ENCODE measurements around the gene TEKTIP1. TPM values are rescaled to one million over a fixed set of nuclear protein-coding genes. Genes with fewer than 3 reads are reported as not detected.
"Not testable (repeated sequence)": the region's sequence is repeated elsewhere in the genome, so short reads cannot be mapped to it uniquely, and the experiment has no call there.

TEKTIP1 gene
- total and polyA plus RNA-seq, 7 donors, result 0.44 to 1.0 TPM; not detected in 5

DNA sequence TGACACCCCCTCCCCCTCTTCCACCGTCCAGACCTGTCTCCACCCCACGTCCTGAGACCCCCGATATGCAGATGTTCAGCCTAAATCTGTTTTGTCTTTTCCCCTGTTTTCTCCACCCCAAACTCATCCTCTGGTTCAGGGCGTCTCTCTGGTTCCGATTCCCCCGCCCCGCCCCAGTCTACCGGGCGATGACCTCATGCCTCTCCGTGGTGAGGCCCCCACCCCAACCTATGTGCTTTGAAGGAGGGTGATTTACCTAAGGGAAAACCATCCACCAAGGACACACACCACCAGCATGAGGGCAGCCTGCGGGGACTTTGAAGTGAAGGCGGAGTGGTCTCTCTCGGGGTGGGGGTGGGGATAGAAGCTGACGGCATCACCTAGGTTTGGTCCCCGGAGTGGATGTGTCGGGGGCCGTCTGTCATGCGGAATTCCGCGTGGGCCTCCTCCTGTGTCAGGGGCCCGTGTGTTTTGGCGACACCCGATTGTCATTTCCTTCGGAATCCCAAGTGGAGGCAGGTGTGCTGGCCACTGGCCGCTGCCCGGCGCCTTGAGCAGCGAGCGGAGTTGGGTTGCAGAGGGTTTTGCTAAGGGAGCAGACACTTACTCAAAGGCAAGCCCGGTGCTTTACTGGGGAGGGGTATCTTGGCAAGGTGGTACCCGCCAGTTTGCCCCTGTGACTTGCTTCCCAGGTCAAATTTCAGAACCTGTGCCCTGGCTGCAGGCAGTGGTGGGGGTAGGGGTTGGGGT is 31.4 kb upstream of the TEKTIP1 start:
- Histone ChIP-seq H3K9me3 (no peaks in the 10 kb centered on the region), H3K27me3 (ENCODE audit: insufficient read depth in 3 of 3, low read length in 2 of 3) (no peaks in the 10 kb centered on the region), H3K27ac (peak overlapping the region; percentile 41), H3K36me3 (ENCODE audit: insufficient read depth in 1 of 2, low read depth in 1 of 2) (peaks cover 0 to 17% of the 10 kb centered on the region in 2 donors), H3K4me3 (peak overlapping the region; percentile 95), H3K4me1 (peaks cover 13% of the 10 kb centered on the region)
- DNase-seq (no peak), ATAC-seq (no peak)
- TF ChIP-seq, protein P1, sequence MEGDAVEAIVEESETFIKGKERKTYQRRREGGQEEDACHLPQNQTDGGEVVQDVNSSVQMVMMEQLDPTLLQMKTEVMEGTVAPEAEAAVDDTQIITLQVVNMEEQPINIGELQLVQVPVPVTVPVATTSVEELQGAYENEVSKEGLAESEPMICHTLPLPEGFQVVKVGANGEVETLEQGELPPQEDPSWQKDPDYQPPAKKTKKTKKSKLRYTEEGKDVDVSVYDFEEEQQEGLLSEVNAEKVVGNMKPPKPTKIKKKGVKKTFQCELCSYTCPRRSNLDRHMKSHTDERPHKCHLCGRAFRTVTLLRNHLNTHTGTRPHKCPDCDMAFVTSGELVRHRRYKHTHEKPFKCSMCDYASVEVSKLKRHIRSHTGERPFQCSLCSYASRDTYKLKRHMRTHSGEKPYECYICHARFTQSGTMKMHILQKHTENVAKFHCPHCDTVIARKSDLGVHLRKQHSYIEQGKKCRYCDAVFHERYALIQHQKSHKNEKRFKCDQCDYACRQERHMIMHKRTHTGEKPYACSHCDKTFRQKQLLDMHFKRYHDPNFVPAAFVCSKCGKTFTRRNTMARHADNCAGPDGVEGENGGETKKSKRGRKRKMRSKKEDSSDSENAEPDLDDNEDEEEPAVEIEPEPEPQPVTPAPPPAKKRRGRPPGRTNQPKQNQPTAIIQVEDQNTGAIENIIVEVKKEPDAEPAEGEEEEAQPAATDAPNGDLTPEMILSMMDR (IDR thresholded peaks at IDR 0.05), result no peak
- intact Hi-C loops (cut with DNase I), result no loop called here
- 23 to 34% (median 28%) methylated on average over 31 of the region's 31 CpGs for WGBS, 3 donors

DNA sequence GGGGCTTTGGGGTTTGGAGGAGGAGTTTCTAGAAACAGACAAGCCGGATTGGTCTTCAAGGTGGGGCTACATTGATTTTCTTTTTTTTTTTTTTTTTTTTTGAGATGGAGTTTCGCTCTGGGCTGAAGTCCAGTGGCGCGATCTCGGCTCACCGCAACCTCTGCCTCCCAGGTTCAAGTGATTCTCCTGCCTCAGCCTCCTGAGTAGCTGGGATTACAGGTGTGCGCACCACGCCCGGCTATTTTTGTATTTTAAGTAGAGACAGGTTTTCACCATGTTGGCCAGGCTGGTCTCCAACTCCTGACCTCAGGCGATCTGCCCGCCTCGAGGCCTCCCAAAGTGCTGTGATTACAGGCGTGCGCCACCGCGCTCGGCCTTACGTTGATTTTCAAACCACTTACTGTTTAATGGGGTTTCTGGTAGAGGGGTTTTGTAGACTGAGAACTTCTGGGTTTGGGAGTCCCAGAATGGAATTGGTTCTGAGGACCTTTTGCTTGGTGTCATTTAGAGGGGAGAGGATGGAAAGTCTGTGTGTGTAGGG is 30.8 kb upstream of the TEKTIP1 start:
- H3K27me3 ChIP-seq (ENCODE audit: insufficient read depth in 3 of 3, low read length in 2 of 3); intact Hi-C loops (cut with DNase I); H3K27ac ChIP-seq; ATAC-seq; DNase-seq; H3K4me3 ChIP-seq; H3K9me3 ChIP-seq: not testable (repeated sequence)
- peaks cover 0 to 17% of the 10 kb centered on the region in 2 donors for H3K36me3 ChIP-seq (ENCODE audit: insufficient read depth in 1 of 2, low read depth in 1 of 2)
- 93 to 96% (median 94%) methylated on average over 17 to 18 of the region's 18 CpGs for WGBS, 3 donors
- H3K4me1 ChIP-seq, result peaks cover 19% of the 10 kb centered on the region

DNA sequence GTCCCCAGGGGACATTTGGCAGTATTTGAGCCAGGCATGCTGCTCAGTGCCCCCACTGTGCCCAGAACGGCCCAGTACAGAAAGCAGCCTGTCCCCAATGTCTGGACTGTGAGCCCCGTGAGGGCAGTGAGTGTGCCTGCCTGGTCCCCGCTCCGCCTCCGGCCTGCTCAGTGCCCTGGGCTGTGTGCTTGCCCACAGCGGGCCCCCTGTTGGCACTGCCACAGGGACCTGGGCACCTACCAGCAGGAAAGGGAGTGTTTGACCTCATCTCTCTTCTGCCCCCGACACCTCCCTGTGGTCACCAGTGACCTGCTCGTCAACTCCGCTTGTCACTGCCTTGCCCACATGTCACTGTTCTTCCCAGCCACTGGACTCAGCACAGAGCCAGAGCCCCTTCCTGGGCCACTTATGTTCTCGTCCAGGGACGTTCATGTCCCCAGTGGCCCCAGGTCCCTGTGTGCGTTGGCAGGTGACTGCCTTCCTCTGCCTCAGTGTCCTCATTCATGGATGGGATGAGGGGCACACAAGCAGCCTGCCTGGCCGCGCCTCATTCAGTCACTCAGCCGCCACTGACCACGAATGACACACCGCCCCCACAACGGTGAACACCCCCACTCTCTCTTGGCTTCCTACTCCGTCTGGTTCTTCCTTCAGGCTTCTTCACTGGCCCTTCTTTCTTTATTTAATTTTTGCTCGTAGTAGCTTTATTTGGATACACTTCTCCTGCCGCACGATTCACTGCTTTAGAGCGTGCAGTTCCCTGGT is 30.0 kb upstream of the TEKTIP1 start:
- intact Hi-C loops (cut with DNase I), result no loop called here
- 85% methylated on average over 20 to 23 of the region's 23 CpGs for WGBS, 3 donors

DNA sequence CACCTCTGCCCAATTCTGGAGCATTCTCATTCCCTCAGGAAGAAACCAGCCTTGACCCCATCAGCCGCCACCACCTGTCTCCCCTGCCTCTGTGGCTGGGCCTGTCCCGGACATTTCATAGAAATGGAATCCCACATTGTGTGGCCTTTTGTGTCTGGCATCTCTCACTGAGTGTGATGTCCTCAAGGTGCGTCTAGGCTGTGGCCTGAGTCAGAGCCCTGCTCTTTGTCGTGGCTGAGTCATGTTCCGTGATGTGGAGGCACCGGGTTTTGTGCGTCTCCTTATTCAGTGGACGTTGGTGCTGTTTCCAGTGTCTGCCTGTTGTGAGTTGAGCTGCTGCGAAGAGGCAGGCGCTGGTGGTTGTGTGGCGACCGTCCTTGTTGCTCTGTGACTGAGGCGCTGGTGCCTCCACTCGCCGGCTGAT is 29.4 kb upstream of the TEKTIP1 start:
- peaks cover 0 to 17% of the 10 kb centered on the region in 2 donors for H3K36me3 ChIP-seq (ENCODE audit: insufficient read depth in 1 of 2, low read depth in 1 of 2)
- 86 to 91% (median 88%) methylated on average over 15 of the region's 15 CpGs for WGBS, 3 donors
- DNase-seq (no peak), ATAC-seq (no peak)
- H3K4me3 ChIP-seq, result no peak overlapping the region
- no peaks in the 10 kb centered on the region for H3K27me3 ChIP-seq (ENCODE audit: insufficient read depth in 3 of 3, low read length in 2 of 3)
- TF ChIP-seq, protein P1 (IDR thresholded peaks at IDR 0.05), result no peak
- peaks cover 21% of the 10 kb centered on the region for H3K4me1 ChIP-seq
- H3K9me3 ChIP-seq, result no peaks in the 10 kb centered on the region
- intact Hi-C loops (cut with DNase I), result no loop called here
- no peak overlapping the region for H3K27ac ChIP-seq

More for the DNA sequence above, 30.0 kb upstream of the TEKTIP1 start:
- TF ChIP-seq, protein P1 (IDR thresholded peaks at IDR 0.05), result no peak
- peaks cover 21% of the 10 kb centered on the region for H3K4me1 ChIP-seq
- H3K27ac ChIP-seq, result no peak overlapping the region
- H3K36me3 ChIP-seq (ENCODE audit: insufficient read depth in 1 of 2, low read depth in 1 of 2), result peaks cover 0 to 17% of the 10 kb centered on the region in 2 donors
- no peaks in the 10 kb centered on the region for H3K9me3 ChIP-seq
- ATAC-seq, result no peak
- H3K4me3 ChIP-seq, result no peak overlapping the region
- DNase-seq, result no peak
- H3K27me3 ChIP-seq (ENCODE audit: insufficient read depth in 3 of 3, low read length in 2 of 3), result no peaks in the 10 kb centered on the region

DNA sequence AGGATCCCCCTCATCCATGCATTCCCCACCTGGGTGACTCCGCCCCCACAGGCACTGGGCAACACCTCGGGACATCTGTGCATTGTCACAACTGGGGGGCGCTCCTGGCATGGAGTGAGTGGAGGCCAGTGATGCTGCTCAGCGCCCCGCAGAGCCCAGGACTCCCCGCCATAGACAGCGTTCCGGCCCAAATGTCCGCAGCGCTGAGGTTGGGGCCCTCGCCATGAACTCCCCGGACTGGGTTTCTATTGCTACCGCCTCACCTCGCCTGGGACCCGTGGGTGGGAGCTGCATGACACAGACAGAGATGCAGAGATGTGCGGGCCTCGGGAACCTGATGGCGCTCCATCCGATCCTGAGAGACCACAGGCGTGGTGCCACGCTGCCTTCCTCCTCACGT is 28.2 kb upstream of the TEKTIP1 start:
- DNase-seq (no peak), ATAC-seq (no peak)
- Histone ChIP-seq H3K27ac (no peak overlapping the region), H3K36me3 (ENCODE audit: insufficient read depth in 1 of 2, low read depth in 1 of 2) (peaks cover 0 to 17% of the 10 kb centered on the region in 2 donors), H3K27me3 (ENCODE audit: insufficient read depth in 3 of 3, low read length in 2 of 3) (no peaks in the 10 kb centered on the region), H3K4me1 (peaks cover 14% of the 10 kb centered on the region), H3K9me3 (no peaks in the 10 kb centered on the region), H3K4me3 (no peak overlapping the region)
- intact Hi-C loops (cut with DNase I), result no loop called here
- TF ChIP-seq, protein P1 (IDR thresholded peaks at IDR 0.05), result no peak
- 86 to 89% (median 88%) methylated on average over 20 to 22 of the region's 22 CpGs for WGBS, 3 donors

Measured in psoas muscle (tissue), 8 donors.